Left ventricle myocardium superior (tissue), 1 donor: ENCODE results near the gene RGR. TPM values are rescaled to one million over a fixed set of nuclear protein-coding genes. Genes with fewer than 3 reads are reported as not detected.

Source experiments
- ATAC-seq: fragments of 200-7000 bp; cut with Tn5 transposase; one replicate; pipeline ENCODE4 v1.9.1; 2020; ENCODE audit warnings: mild to moderate bottlenecking, moderate library complexity
- DNase-seq: peaks from one replicate; pipeline ENCODE4 v3.0.0-alpha.2; 2020
- intact Hi-C: fragments of 100-400 bp; cut with micrococcal nuclease; formaldehyde crosslinking; loops from one replicate; pipeline ENCODE4 v1.11.0; 2022
- total RNA-seq: library from RNA; stranded (reverse); fragmentation: NEBNext Ultra II Directional; extraction: Animal tissue kit (Norgen Biotek cat#: 25700); gene quantifications from one replicate; pipeline ENCODE4 v1.2.1, GENCODE V29; 2021
- donor health status: DM: no; HTN: yes; CAD: no; lungs with severe emphysema.

RGR gene
- total RNA-seq, 1 donor from 2014 or later = 0.79 TPM

- intact Hi-C loops = no loop called here
- peak; percentile 27 for ATAC-seq
Measured at GRCh38 chr10:84214612-84215235, 30.1 kb upstream of the RGR start.

GRCh38 chr10:84216834-84217233, 28.0 kb upstream of the RGR start:
- no peak for DNase-seq
- intact Hi-C loops = no loop called here
- no peak for ATAC-seq

More at GRCh38 chr10:84214612-84215235, 30.1 kb upstream of the RGR start:
- DNase-seq = no peak

GRCh38 chr10:84217746-84218145, 27.1 kb upstream of the RGR start:
- DNase-seq = no peak
- ATAC-seq = no peak
- intact Hi-C loops = no loop called here

- intact Hi-C loops = no loop called here
- DNase-seq (no peak), ATAC-seq (no peak)
Measured at GRCh38 chr10:84221916-84222315, 22.9 kb upstream of the RGR start.

GRCh38 chr10:84224411-84225028, 20.3 kb upstream of the RGR start:
- intact Hi-C loops = no loop called here
- no peak for DNase-seq

GRCh38 chr10:84225427-84226173, 19.3 kb upstream of the RGR start, which contains the start of gene LRIT2:
Gene LRIT2, minus strand, starts transcription at chr10:84225544. Its CDS starts 24 bp downstream, at chr10:84225520.
- no peak for ATAC-seq
- intact Hi-C loops = no loop called here
- no peak for DNase-seq

More at GRCh38 chr10:84224411-84225028, 20.3 kb upstream of the RGR start:
- ATAC-seq = no peak

- intact Hi-C loops = no loop called here
- ATAC-seq (no peak), DNase-seq (no peak)
Measured at GRCh38 chr10:84226616-84227015, 18.2 kb upstream of the RGR start.

GRCh38 chr10:84227810-84228209, 17.0 kb upstream of the RGR start:
- no peak for ATAC-seq
- no peak for DNase-seq
- intact Hi-C loops = no loop called here

GRCh38 chr10:84230359-84230758, 14.5 kb upstream of the RGR start:
- DNase-seq (no peak), ATAC-seq (peak; percentile 56)
- intact Hi-C loops = no loop called here

GRCh38 chr10:84232376-84232775, 12.5 kb upstream of the RGR start:
- intact Hi-C loops = no loop called here
- ATAC-seq (no peak), DNase-seq (no peak)

- DNase-seq (no peak), ATAC-seq (no peak)
- intact Hi-C loops = no loop called here
Measured at GRCh38 chr10:84233940-84234339, 10.9 kb upstream of the RGR start.

- intact Hi-C loops = no loop called here
- ATAC-seq = no peak
- no peak for DNase-seq
Measured at GRCh38 chr10:84234479-84234878, 10.4 kb upstream of the RGR start.

- DNase-seq (no peak), ATAC-seq (no peak)
- intact Hi-C loops = no loop called here
Measured at GRCh38 chr10:84235096-84235495, 9.8 kb upstream of the RGR start.

GRCh38 chr10:84236807-84237198, 8.1 kb upstream of the RGR start:
- intact Hi-C loops = no loop called here
- ATAC-seq (peak; percentile 72), DNase-seq (no peak)

GRCh38 chr10:84237199-84238051, 7.4 kb upstream of the RGR start:
- ATAC-seq (peak; percentile 79), DNase-seq (peak; percentile 72)
- intact Hi-C loops = no loop called here

GRCh38 chr10:84238909-84239308, 5.9 kb upstream of the RGR start:
- intact Hi-C loops = no loop called here
- DNase-seq = no peak
- no peak for ATAC-seq

- no peak for ATAC-seq
- intact Hi-C loops = no loop called here
- DNase-seq = no peak
Measured at GRCh38 chr10:84241185-84241790, 3.6 kb upstream of the RGR start, which contains the start of gene LRIT1. Gene LRIT1, minus strand, starts transcription at chr10:84241546. Its CDS starts 107 bp downstream, at chr10:84241439.

- intact Hi-C loops = no loop called here
- no peak for DNase-seq
- ATAC-seq = no peak
Measured at GRCh38 chr10:84243759-84244158, 1.1 kb upstream of the RGR start.

GRCh38 chr10:84247496-84247895, 2.6 kb downstream of the RGR start:
- intact Hi-C loops = no loop called here
- DNase-seq (no peak), ATAC-seq (no peak)
